Psoas muscle (tissue), 8 donors: ENCODE results near the gene TMEM250. TPM values are rescaled to one million over a fixed set of nuclear protein-coding genes. Genes with fewer than 3 reads are reported as not detected.

Experiments
- ATAC-seq, 4 donors: fragments of 200-7000 bp; cut with Tn5 transposase; one replicate each; pipeline ENCODE4 v1.9.1; 2020; ENCODE audit warnings: moderate library complexity in 3 of 4, mild to moderate bottlenecking in 2 of 4
- DNase-seq, 2 donors: peaks; one replicate each; pipeline ENCODE4 v3.0.0-alpha.2; 2020
- H3K27ac ChIP-seq: fragments of 200-600 bp; one replicate; pipeline ENCODE4 v1.8.0; 2022
- H3K27me3 ChIP-seq, 3 donors: fragments of 200-600 bp in 1 of 3; one replicate each; pipeline versions ENCODE4 v1.6.1 to v1.8.0; 2013 to 2022; ENCODE audit warnings: low read length in 2 of 3, mild to moderate bottlenecking in 2 of 3, moderate library complexity in 1 of 3; ENCODE audit not compliant: insufficient read depth in 3 of 3
- H3K36me3 ChIP-seq, 2 donors: fragments of 200-600 bp in 1 of 2; one replicate each; pipeline versions ENCODE4 v1.6.1 to v1.8.0; 2013 to 2022; ENCODE audit warnings: low read depth in 1 of 2, mild to moderate bottlenecking in 1 of 2, moderate library complexity in 1 of 2; ENCODE audit not compliant: insufficient read depth in 1 of 2
- H3K4me1 ChIP-seq: fragments of 200-600 bp; one replicate; pipeline ENCODE4 v1.8.0; 2022
- H3K4me3 ChIP-seq: fragments of 200-600 bp; one replicate; pipeline ENCODE4 v1.8.0; 2022; ENCODE audit warnings: mild to moderate bottlenecking
- H3K9me3 ChIP-seq: fragments of 200-600 bp; one replicate; pipeline ENCODE4 v1.8.0; 2022
- CTCF ChIP-seq: fragments of 200-600 bp; IDR thresholded peaks from one replicate; pipeline ENCODE4 v1.8.0; 2022; ENCODE audit warnings: antibody characterized with exemption
- WGBS, 3 donors: extraction: QIAGEN DNeasy Blood & Tissue Kit; methylation state at CpG; one replicate each; pipeline versions ENCODE4 v1.1.6 to v1.1.7; 2013; 5-methylcytosine and 5-hydroxymethylcytosine counted together
- intact Hi-C, 2 donors: fragments of 100-400 bp; cut with DNase I; formaldehyde crosslinking; loops; one replicate each; pipeline versions ENCODE4 v1.11.0 to v1.14.2; 2022
- polyA plus RNA-seq, 3 donors: library from polyadenylated mRNA; stranded (reverse); fragments of 200-250 nt; gene quantifications; one replicate each; pipeline ENCODE4 v1.2.3, GENCODE V29; 2013
- total RNA-seq, 4 donors: library from RNA; stranded (reverse); fragmentation: NEBNext Ultra II Directional in 2 of 4; extraction: Animal tissue kit (Norgen Biotek cat#: 25700) in 2 of 4; gene quantifications; one replicate each; pipeline versions ENCODE4 v1.2.1 to v1.2.4, GENCODE V29; 2021 to 2023
- donor health status: healthy with polysubstance abuse.
- donor health status: DM: no; HTN: no; CAD: no; lungs with moderate emphysema.
- donor health status: Bipolar disorder and iron deficiency.
- donor health status: healthy.
- donor health status: DM: yes; HTN: yes; CAD: no.
- donor health status: DM: no; HTN: no; CAD: no.
- donor health status: DM: no; HTN: no; CAD: no.
- donor health status: DM: yes; HTN: yes; CAD: no.

TMEM250 gene
- total and polyA plus RNA-seq, 7 donors, result 17.3 to 49.5 (median 27.8) TPM

DNA sequence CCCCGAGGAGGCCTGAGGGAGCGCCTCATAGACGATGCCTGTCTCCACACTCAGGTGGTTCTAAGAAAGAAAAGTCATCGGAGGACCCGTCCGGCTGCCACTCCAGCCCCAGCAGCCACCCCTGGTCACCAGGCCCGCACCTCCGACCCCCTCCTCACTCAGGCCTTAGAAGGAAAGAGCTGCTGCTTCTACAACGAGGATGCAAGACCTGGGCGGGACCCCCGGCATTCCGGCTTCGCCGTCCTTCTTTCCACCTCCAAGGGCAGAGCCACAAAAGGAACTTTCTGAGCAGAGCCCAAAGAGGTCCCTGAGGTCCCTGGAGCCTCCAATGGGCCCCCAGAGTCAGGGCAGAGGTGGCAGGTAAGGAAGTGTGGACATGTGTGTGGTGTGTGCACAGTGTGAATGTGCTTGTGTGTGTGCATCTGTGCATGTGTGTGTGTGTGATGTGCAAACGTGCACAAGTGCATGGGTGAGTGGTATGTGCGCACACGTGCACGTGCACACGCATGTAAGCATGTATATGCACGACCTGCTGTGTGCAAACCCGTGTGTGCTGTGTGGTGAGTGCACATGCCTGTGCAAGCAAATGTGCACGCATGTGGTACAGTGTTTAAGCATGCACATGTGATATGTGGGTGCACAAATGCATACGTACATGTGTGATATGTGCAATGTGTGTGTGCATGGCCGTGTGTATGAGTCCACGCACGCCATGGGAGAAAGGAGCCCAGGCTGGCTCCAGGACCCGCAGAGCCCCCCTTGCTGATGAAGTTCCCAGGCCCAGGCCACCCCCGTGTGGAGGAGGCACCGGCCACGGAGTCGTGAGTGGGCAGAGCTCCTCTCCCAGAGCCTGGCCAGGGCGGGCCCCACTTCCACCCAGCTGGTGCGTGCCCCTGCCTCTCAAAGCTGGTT lies 27.7 kb upstream of the TMEM250 start:
- 65 to 68% (median 68%) methylated on average over 33 of the region's 33 CpGs for WGBS, 3 donors
- Histone ChIP-seq H3K9me3 (no peaks in the 10 kb centered on the region), H3K4me1 (no peaks in the 10 kb centered on the region), H3K27ac (no peak overlapping the region), H3K27me3 (peaks cover 0 to 59% (median 16%) of the 10 kb centered on the region in 3 donors), H3K4me3 (no peak overlapping the region), H3K36me3 (no peaks in the 10 kb centered on the region)
- ATAC-seq (no peak), DNase-seq (no peak)
- no peak for TF ChIP-seq CTCF
- intact Hi-C loops, result loop anchor here in 1 of 2 donors (10.0 kb wide), 1 partner anchor 138 kb away; no protein-coding TSS in a partner anchor

DNA sequence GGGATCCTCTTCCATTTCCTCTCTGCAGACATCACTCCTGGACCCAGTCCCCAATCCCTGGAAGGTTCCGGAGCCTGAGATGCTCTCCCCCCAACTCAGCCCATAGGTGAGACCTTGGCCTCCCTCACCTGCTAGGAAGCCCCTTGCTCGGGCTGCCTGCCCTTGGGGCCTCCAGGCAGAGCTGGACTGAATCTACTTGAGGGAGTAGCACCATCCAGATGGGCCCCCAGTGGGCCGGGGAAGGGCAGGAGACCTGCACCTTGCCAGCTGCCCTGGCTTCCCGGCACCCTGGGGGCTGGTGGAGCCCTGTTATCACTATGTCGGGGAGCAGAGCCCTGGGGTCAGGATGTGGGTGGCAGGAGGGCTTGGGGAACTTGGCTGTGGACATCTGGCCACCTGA lies 26.9 kb upstream of the TMEM250 start:
- H3K36me3 ChIP-seq, result no peaks in the 10 kb centered on the region
- H3K4me1 ChIP-seq, result no peaks in the 10 kb centered on the region
- 51 to 63% (median 60%) methylated on average over 5 of the region's 5 CpGs for WGBS, 3 donors
- no peak overlapping the region for H3K4me3 ChIP-seq
- H3K27ac ChIP-seq, result no peak overlapping the region
- peaks cover 0 to 59% (median 16%) of the 10 kb centered on the region in 3 donors for H3K27me3 ChIP-seq
- intact Hi-C loops, result loop anchor here in 1 of 2 donors (10.0 kb wide), 1 partner anchor 139 kb away; no protein-coding TSS in a partner anchor
- DNase-seq, result no peak
- ATAC-seq, result no peak
- TF ChIP-seq CTCF, result no peak
- no peaks in the 10 kb centered on the region for H3K9me3 ChIP-seq

DNA sequence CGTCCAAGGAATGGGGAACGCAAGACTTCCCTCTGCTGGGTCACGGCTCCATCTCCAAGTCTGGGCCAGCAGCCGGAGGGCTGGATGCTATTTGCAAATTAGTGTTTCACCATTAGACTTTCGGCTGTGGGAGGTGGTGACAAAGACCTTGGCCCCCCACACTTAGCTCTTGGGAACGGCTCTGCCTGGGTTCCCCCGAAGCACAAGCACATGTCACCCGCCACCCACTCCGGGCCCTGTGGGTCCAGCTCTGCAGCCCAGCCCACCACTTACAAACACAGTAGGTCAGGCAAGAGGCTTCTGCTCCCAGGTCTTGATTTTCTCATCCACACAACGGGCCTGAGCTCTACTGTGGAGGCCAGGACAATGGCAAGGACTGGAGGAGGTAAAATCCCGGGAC lies 25.8 kb upstream of the TMEM250 start:
- intact Hi-C loops, result loop anchor here in 1 of 2 donors (10.0 kb wide), 1 partner anchor 140 kb away; no protein-coding TSS in a partner anchor
- Histone ChIP-seq H3K27me3 (peaks cover 0 to 59% (median 16%) of the 10 kb centered on the region in 3 donors), H3K4me3 (no peak overlapping the region), H3K9me3 (no peaks in the 10 kb centered on the region), H3K36me3 (no peaks in the 10 kb centered on the region), H3K27ac (no peak overlapping the region), H3K4me1 (no peaks in the 10 kb centered on the region)
- DNase-seq, result no peak
- TF ChIP-seq CTCF, result no peak
- ATAC-seq, result no peak
- WGBS, 3 donors, result 81 to 87% (median 85%) methylated on average over 10 to 11 of the region's 11 CpGs

GRCh38 chr9:136143215-136144001 lies 24.7 kb upstream of the TMEM250 start:
- Histone ChIP-seq H3K27ac (no peak overlapping the region), H3K4me1 (no peaks in the 10 kb centered on the region), H3K4me3 (no peak overlapping the region), H3K9me3 (no peaks in the 10 kb centered on the region), H3K36me3 (no peaks in the 10 kb centered on the region), H3K27me3 (peaks cover 0 to 58% (median 15%) of the 10 kb centered on the region in 3 donors)
- intact Hi-C loops, result loop anchor here in 1 of 2 donors (10.0 kb wide), 1 partner anchor 141 kb away; no protein-coding TSS in a partner anchor
- no peak for TF ChIP-seq CTCF
- peak in 1 of 2 donors; percentile 46 for DNase-seq
- ATAC-seq, result no peak
- WGBS, 3 donors, result 40 to 43% (median 42%) methylated on average over 15 to 16 of the region's 16 CpGs
